Skeletal muscle satellite cell (primary cell): ENCODE data around the gene DRAXIN.

ENCODE experiments used
- H3K27me3 ChIP-seq: 2 replicates; pipeline ENCODE4 v1.7.0; 2013; ENCODE audit warnings: low read length; ENCODE audit not compliant: control insufficient read depth, insufficient read depth
- H3K36me3 ChIP-seq: 2 replicates; pipeline ENCODE4 v1.7.0; 2013; ENCODE audit warnings: mild to moderate bottlenecking, control low read depth, low read length; ENCODE audit not compliant: insufficient read depth
- H3K4me1 ChIP-seq: 2 replicates; pipeline ENCODE4 v1.7.0; 2013; ENCODE audit warnings: low read length; ENCODE audit not compliant: control insufficient read depth, insufficient read depth
- H3K4me2 ChIP-seq: 2 replicates; pipeline ENCODE4 v1.7.0; 2013; ENCODE audit warnings: mild to moderate bottlenecking, low read length
- H3K4me3 ChIP-seq: 2 replicates; pipeline ENCODE4 v1.7.0; 2013; ENCODE audit warnings: low read length
- H3K9ac ChIP-seq: 2 replicates; pipeline ENCODE4 v1.7.0; 2013; ENCODE audit warnings: mild to moderate bottlenecking, low read depth, low read length, moderate library complexity
- H3K9me3 ChIP-seq: replicated peaks from 2 replicates; pipeline ENCODE4 v1.7.0; 2013; ENCODE audit warnings: mild to moderate bottlenecking, control low read depth, low read length

DRAXIN gene

DNA sequence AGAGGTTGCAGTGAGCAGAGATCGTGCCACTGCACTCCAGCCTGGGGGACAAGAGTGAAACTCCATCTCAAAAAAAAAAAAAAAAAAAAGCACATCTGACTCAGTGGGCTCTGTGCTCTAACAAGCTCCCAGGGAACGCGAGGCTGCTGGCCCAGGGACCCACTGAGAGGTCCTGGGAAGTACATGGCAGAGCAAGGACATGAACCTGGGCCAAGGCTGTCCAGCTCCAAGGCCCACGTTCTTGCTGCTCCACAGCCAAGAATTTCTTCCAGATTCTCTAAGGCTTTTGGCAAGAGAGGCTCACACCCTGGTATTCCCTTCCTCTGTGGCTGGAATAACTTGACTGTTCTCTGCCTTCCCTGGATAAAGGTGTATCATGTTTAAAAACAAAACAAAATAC, 29.0 kb downstream of the DRAXIN start:
- Histone ChIP-seq H3K36me3 (no peaks in the 10 kb centered on the region), H3K4me3 (no peak overlapping the region), H3K4me1 (peaks cover 6% of the 10 kb centered on the region)

DNA sequence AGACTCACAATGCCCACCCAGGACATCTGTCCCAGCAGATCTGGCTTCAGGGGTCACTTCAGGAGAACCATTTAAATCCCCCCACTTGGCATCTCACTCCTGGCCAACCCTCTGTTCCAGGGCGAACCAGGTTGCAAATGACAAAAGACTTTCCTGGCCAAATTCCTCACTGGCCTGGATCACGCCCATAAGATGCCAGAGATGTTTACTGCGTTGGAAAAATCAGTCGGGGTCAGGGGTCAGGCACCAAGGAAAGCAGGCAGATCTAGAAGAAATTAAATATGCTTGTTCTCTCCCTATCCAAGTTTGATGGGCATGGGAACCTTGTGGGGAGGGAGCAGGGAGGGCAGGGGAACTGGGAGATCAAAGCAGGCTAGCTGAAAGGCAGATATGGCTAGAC, 29.8 kb downstream of the DRAXIN start:
- Histone ChIP-seq H3K4me1 (peaks cover 6% of the 10 kb centered on the region), H3K36me3 (no peaks in the 10 kb centered on the region), H3K9ac (no peak overlapping the region)

More for the DNA sequence above, 29.0 kb downstream of the DRAXIN start:
- Histone ChIP-seq H3K9ac (no peak overlapping the region), H3K27me3 (peaks cover 38% of the 10 kb centered on the region), H3K4me2 (no peak overlapping the region), H3K9me3 (no peaks in the 10 kb centered on the region)

DNA sequence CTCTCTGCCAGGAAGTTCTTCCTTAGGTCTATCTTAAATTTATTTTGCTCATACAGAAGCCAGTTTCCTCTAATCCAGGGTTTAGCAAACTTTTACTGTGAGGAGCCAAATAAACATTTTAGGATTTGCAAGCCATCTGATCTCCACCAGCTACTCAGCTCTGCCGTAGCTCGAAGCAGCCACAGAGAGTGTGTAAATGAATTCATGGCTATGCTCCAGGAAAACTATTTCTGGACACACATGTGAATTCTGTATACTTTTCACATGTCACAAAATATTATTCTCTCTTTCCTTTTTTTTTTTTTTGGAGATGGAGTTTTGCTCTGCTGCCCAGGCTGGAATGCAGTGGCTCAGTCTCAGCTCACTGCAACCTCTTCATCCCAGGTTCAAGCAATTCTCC, 31.0 kb downstream of the DRAXIN start:
- no peaks in the 10 kb centered on the region for H3K36me3 ChIP-seq
- H3K9me3 ChIP-seq: no peaks in the 10 kb centered on the region
- H3K4me3 ChIP-seq: no peak overlapping the region
- H3K4me1 ChIP-seq: peaks cover 6% of the 10 kb centered on the region
- H3K27me3 ChIP-seq: peaks cover 29% of the 10 kb centered on the region
- H3K9ac ChIP-seq: no peak overlapping the region
- H3K4me2 ChIP-seq: no peak overlapping the region

More for the DNA sequence above, 29.8 kb downstream of the DRAXIN start:
- Histone ChIP-seq H3K4me3 (no peak overlapping the region), H3K27me3 (peaks cover 30% of the 10 kb centered on the region), H3K4me2 (no peak overlapping the region), H3K9me3 (no peaks in the 10 kb centered on the region)

DNA sequence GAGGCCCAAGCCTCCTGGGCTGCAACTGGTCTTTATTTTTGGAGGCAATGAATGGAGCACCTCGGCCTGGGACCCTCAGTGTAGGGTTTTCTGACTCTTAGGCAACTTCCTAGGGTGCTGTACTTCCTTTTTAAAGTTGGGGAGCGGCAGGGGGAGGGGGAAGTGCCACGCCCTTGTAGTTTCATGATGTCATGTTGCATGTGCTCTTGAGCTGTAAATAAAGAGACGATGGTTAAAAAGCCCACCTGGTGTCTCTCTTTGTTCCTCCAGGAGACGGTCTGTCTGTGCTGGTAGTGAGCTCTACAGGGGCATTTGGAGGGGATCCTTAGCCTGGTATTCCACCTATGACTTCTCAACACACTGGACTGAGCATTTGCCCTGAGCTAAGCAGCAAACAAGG, 34.1 kb downstream of the DRAXIN start:
- Histone ChIP-seq H3K27me3 (peaks cover 23% of the 10 kb centered on the region), H3K9me3 (no peaks in the 10 kb centered on the region), H3K4me2 (no peak overlapping the region), H3K4me3 (no peak overlapping the region), H3K36me3 (no peaks in the 10 kb centered on the region), H3K9ac (no peak overlapping the region), H3K4me1 (peaks cover 10% of the 10 kb centered on the region)

DNA sequence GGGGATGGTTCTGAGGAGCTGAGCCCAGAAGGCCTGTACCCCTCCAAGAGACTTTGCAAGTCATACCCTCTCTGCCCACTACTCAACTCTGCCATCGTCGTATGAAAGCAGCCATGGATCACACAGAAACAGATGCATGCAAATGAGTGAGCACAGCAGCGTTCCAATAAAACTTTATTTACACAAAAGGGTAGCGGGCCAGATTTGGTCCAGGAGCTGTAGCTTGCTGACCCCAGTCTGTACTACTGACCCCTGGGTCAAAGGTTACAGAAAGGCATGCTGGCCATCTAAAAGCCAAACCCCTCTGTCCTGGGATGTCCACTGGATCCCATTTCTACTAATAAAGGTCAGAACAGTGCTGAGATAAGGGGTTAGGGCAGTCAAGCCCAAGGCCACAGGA, 35.6 kb downstream of the DRAXIN start:
- Histone ChIP-seq H3K27me3 (peaks cover 16% of the 10 kb centered on the region), H3K4me3 (no peak overlapping the region), H3K4me1 (peaks cover 21% of the 10 kb centered on the region), H3K4me2 (no peak overlapping the region), H3K9me3 (no peaks in the 10 kb centered on the region), H3K36me3 (no peaks in the 10 kb centered on the region), H3K9ac (no peak overlapping the region)

DNA sequence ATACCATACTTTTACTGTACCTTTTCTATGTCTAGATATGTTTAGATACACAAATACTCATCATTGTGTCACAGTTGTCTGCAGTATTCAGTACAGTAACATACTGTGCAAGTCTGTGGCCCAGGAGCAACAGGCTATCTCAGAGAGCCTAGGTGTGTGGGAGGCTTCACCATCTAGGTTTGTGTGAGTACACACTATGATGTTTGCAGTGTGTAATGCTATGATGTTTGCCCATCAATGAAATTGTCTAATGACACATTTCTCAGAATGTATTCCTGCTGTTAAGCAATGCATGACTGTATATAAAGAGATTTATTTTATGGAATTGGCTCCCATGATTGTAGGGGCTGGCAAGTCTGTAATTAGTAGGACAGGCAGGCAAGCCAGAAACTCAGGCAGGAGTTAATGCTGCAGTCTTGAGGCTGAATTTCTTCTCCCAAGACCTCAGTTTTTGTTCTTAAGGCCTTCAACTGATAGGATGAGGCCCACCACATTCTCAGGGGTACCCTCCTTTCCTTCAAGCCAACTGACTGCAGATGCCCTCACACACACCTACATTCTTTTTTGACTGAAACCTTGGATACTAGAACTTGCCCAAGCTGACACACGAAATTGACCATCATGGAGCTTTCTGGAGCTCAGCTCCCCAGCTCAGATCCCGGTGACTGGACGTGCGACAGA, 36.8 kb downstream of the DRAXIN start:
- no peaks in the 10 kb centered on the region for H3K36me3 ChIP-seq
- H3K27me3 ChIP-seq: peaks cover 15% of the 10 kb centered on the region
- peaks cover 26% of the 10 kb centered on the region for H3K4me1 ChIP-seq
- H3K4me2 ChIP-seq: no peak overlapping the region
- no peak overlapping the region for H3K9ac ChIP-seq
- no peak overlapping the region for H3K4me3 ChIP-seq
- no peaks in the 10 kb centered on the region for H3K9me3 ChIP-seq

DNA sequence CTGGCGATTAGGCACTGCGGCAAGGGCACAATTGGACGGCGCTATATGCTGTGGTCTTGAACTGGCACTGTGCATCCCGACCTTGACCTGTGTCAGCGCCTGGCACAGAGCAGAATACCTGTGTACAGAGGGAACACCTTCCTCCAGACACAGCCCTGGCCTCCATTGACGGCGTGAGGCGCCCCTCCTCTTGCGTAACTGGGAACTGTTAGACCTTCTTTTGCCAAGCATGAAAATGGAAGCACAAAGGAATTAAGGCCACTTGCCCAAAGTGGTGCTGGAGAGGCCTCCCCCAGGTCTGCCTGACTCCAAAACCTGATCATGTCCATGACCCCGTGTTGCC, 37.6 kb downstream of the DRAXIN start:
- H3K4me1 ChIP-seq: peaks cover 26% of the 10 kb centered on the region
- no peak overlapping the region for H3K9ac ChIP-seq
- H3K27me3 ChIP-seq: peaks cover 8% of the 10 kb centered on the region
- no peaks in the 10 kb centered on the region for H3K36me3 ChIP-seq
- H3K4me2 ChIP-seq: no peak overlapping the region
- no peaks in the 10 kb centered on the region for H3K9me3 ChIP-seq
- H3K4me3 ChIP-seq: no peak overlapping the region

DNA sequence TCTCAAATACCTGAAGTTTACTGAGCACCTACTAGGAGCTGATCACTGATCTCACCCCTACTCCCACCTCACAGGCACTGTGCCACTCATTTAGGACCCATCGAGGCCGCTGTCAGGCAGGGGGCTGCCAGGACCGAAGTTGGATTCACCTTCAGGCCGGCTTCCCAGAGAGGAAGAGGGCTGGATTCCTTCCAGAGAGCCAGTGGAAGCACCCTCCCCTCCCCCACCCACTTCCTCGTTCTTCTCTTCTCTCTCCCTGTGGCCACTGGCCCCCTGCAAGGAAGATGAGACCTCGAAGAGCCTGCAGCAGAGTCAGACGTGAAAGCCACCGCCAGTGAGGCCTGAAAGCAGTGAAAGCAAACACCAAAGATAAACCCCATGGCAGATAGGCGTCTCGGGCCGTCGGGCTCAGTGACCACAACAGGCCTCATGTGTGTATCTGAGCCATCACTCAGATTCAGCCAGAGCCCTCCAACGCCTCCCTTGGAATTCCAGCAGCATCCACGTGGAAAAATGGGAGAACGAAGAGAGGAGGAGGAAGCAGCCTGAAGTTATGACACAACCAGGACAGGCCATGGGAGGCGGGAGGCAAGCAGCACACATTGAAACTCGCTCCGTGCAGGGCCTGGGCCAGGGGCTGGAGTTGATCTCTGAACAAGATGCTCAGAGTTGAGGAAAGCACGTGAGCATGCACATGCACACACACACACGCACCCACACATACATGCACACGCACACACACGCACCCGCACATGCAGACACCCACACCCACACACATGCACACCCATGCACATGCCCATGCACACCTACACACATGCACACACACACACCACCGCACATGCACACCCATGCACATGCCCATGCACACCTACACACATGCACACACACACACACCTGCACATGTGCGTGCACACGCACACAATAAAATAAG, 38.3 kb downstream of the DRAXIN start:
- H3K36me3 ChIP-seq: no peaks in the 10 kb centered on the region
- no peaks in the 10 kb centered on the region for H3K9me3 ChIP-seq
- H3K4me2 ChIP-seq: no peak overlapping the region
- peaks cover 26% of the 10 kb centered on the region for H3K4me1 ChIP-seq
- H3K9ac ChIP-seq: no peak overlapping the region
- H3K4me3 ChIP-seq: no peak overlapping the region
- H3K27me3 ChIP-seq: peaks cover 2% of the 10 kb centered on the region

DNA sequence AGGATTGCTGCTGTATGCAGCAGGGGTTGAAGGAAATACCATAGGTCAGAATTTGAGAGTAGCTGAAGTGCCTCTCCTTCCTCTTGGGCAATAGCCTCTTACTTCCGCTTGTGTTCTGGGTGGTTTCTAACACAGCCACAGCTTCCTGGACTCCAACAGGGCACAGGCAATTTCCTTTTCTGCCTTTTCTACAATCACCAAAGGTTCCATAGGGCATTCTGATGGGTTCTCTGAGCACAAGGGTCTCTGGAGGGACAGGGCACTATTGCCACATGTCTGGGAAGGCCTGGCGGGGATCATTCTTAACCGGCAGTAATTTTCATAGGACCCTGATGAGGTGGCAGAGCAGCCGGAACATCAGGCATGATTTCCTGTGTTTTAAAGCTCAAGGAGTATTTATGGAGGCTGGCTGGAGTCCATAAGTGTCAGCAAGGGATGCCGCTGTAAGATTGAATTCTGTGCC, 39.0 kb downstream of the DRAXIN start:
- Histone ChIP-seq H3K4me1 (peaks cover 26% of the 10 kb centered on the region), H3K9ac (no peak overlapping the region), H3K4me3 (no peak overlapping the region)

DNA sequence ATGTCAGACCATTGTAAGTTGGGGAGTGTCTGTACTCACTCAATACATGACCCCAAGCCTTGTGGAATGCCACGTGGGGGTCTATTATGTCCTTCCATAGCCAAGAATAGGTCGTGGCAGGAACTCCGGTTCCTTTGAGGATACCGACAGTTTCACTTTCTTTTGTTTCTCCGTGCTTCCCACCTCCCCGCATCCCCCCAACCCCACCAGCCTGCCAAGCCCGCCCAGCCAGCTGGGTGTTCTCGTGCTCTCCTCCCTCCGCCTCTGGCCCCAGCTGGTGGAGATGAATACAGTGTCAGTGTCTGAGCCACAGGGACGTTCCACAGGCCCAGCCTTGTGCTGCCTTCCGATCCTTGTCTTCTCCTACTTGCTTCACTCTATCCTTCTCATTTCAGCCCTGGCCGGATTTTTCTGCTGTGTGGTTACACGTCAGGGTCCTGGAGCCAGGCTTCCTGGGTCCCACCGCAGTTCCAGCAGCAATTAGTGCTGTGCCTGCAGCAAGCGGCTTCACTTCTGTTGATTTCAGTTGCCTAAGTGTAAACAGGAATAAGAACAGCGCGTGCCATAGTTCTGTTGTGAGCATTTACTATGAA, 40.3 kb downstream of the DRAXIN start:
- Histone ChIP-seq H3K4me3 (peak overlapping the region; percentile 26), H3K4me1 (peaks cover 29% of the 10 kb centered on the region)

More for the DNA sequence above, 39.0 kb downstream of the DRAXIN start:
- Histone ChIP-seq H3K4me2 (peak overlapping the region; percentile 23), H3K27me3 (no peaks in the 10 kb centered on the region), H3K9me3 (no peaks in the 10 kb centered on the region), H3K36me3 (no peaks in the 10 kb centered on the region)

DNA sequence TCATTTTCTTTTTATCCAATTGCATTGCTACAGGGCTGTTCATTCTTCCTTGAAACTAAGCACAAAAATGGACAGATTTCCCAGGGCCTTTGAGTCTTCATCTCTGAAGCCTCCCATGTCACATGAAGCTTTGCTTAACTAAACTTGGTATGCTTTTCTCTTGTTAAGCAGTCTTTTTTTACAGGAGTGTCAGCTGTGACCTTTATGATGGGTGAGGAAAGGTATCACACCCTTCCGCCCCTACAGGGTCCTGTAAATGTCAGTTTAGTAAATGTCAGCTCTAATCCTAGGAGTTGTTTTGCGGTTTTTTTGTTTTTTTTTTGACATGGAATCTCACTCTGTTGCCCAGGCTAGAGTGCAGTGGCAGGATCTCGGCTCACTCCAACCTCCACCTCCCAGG, 41.8 kb downstream of the DRAXIN start:
- Histone ChIP-seq H3K9ac (no peak overlapping the region), H3K27me3 (no peaks in the 10 kb centered on the region), H3K4me1 (peaks cover 36% of the 10 kb centered on the region), H3K4me3 (no peak overlapping the region), H3K4me2 (no peak overlapping the region), H3K9me3 (no peaks in the 10 kb centered on the region), H3K36me3 (no peaks in the 10 kb centered on the region)

More for the DNA sequence above, 40.3 kb downstream of the DRAXIN start:
- no peaks in the 10 kb centered on the region for H3K36me3 ChIP-seq
- no peaks in the 10 kb centered on the region for H3K27me3 ChIP-seq
- no peaks in the 10 kb centered on the region for H3K9me3 ChIP-seq
- peak overlapping the region; percentile 73 for H3K4me2 ChIP-seq
- H3K9ac ChIP-seq: peak overlapping the region; percentile 24
